Endothelial cell of umbilical vein (primary cell): ENCODE data around the gene PARS2. TPM values are rescaled to one million over a fixed set of nuclear protein-coding genes. Genes with fewer than 3 reads are reported as not detected.

Source experiments
- BruUV-seq: library from RNA; stranded (reverse); fragments of 400-500 nt; replicated peaks from 2 replicates; lab custom pipeline; 2021; lab: Mats Ljungman, UMichigan
- CTCF ChIA-PET: fragments of 300-600, 350-600 bp; sonication (Branson Sonifier 250); formaldehyde crosslinking; loops from one replicate; lab custom pipeline; 2021; ENCODE audit warnings: antibody characterized with exemption, inconsistent platforms; lab: Charles Lee
- POLR2A ChIA-PET: fragments of 300-600, 350-600 bp; sonication (Branson Sonifier 250); formaldehyde crosslinking; loops from one replicate; lab custom pipeline; 2021; ENCODE audit warnings: antibody characterized with exemption, inconsistent platforms; lab: Charles Lee
- DNase-seq: peaks from one replicate; pipeline ENCODE4 v3.0.0-alpha.2; 2011; ENCODE audit warnings: low read depth, low spot score
- FAIRE-seq: peaks from 2 replicates; lab custom pipeline; 2011; peaks lifted over from hg19 to GRCh38; lab: Jason Lieb, UNC
- H2AFZ ChIP-seq: 2 replicates; pipeline ENCODE4 v1.6.0; 2012; ENCODE audit warnings: low read depth, low read length, control low read depth, inconsistent platforms
- H3K27ac ChIP-seq: 2 replicates; pipeline ENCODE4 v1.5.1; 2011; ENCODE audit warnings: low read depth, mild to moderate bottlenecking, control low read depth, low read length, moderate library complexity; ENCODE audit not compliant: insufficient read depth
- H3K27me3 ChIP-seq, 2 experiments: 2 replicates each; pipeline versions ENCODE4 v1.6.0 to v1.6.1; 2011; ENCODE audit warnings: low read length in 2 of 2, mixed read lengths in 1 of 2; ENCODE audit not compliant: control insufficient read depth in 2 of 2, insufficient read depth in 2 of 2
- H3K36me3 ChIP-seq, 2 experiments: 2 replicates in 1 of 2; 3 replicates in 1 of 2; pipeline ENCODE4 v1.5.1; 2011; ENCODE audit warnings: low read length in 2 of 2, mild to moderate bottlenecking in 1 of 2, moderate library complexity in 1 of 2; ENCODE audit not compliant: control insufficient read depth in 2 of 2, insufficient read depth in 2 of 2; ENCODE audit errors: extremely low read depth in 1 of 2
- H3K4me1 ChIP-seq: 3 replicates; pipeline ENCODE4 v1.5.1; 2011; ENCODE audit warnings: mild to moderate bottlenecking, low read length; ENCODE audit not compliant: control insufficient read depth, insufficient read depth; ENCODE audit errors: extremely low read depth
- H3K4me2 ChIP-seq: 2 replicates; pipeline ENCODE4 v1.6.1; 2011; ENCODE audit warnings: low read length, control low read depth, mixed read lengths; ENCODE audit not compliant: insufficient read depth
- H3K4me3 ChIP-seq, 3 experiments: fragments of 200-600 bp in 1 of 3; sonication (generic), shearing (Covaris generic) in 1 of 3; replicated peaks in 1 of 3; 2 replicates each; pipeline ENCODE4 v1.5.1; 2011 to 2016; ENCODE audit warnings: control low read depth in 3 of 3, low read length in 3 of 3, mild to moderate bottlenecking in 2 of 3, inconsistent platforms in 1 of 3, low read depth in 1 of 3, moderate library complexity in 1 of 3; ENCODE audit not compliant: insufficient read depth in 1 of 3
- H3K79me2 ChIP-seq: 2 replicates; pipeline ENCODE4 v1.6.0; 2012; ENCODE audit warnings: low read length, inconsistent platforms; ENCODE audit not compliant: control insufficient read depth, insufficient read depth
- H3K9ac ChIP-seq: replicated peaks from 2 replicates; pipeline ENCODE3; 2011; ENCODE audit warnings: low read length, control low read depth; ENCODE audit not compliant: insufficient read depth; ENCODE audit errors: extremely low read depth
- H3K9me1 ChIP-seq: replicated peaks from 3 replicates; pipeline ENCODE4 v1.6.0; 2011; ENCODE audit warnings: mild to moderate bottlenecking, low read length; ENCODE audit not compliant: control insufficient read depth, insufficient read depth; ENCODE audit errors: extremely low read depth
- H3K9me3 ChIP-seq: replicated peaks from 2 replicates; pipeline ENCODE4 v1.5.1; 2012; ENCODE audit warnings: low read length, inconsistent platforms; ENCODE audit not compliant: control insufficient read depth, insufficient read depth
- H4K20me1 ChIP-seq: replicated peaks from 2 replicates; pipeline ENCODE3; 2011; ENCODE audit warnings: mild to moderate bottlenecking, low read length; ENCODE audit not compliant: control insufficient read depth, insufficient read depth; ENCODE audit errors: extremely low read depth
- CTCF ChIP-seq, 2 donors: IDR thresholded peaks; 1 replicate in 1 of 2; 2 replicates in 1 of 2; pipeline ENCODE4 v1.5.1; 2011; ENCODE audit warnings: low read length in 2 of 2, mild to moderate bottlenecking in 2 of 2, moderate library complexity in 2 of 2, control low read depth in 1 of 2, inconsistent platforms in 1 of 2, low read depth in 1 of 2; ENCODE audit not compliant: insufficient read depth in 1 of 2; ENCODE audit errors: extremely low read depth in 1 of 2
- EZH2 ChIP-seq: IDR thresholded peaks from 2 replicates; pipeline ENCODE4 v1.6.1; 2012; ENCODE audit warnings: borderline replicate concordance, low read depth, mild to moderate bottlenecking, moderate library complexity, low read length, inconsistent platforms; ENCODE audit not compliant: severe bottlenecking
- FOS ChIP-seq: IDR thresholded peaks from 2 replicates; pipeline ENCODE4 v1.6.1; 2011; ENCODE audit warnings: mild to moderate bottlenecking, low read length, moderate library complexity, borderline replicate concordance; ENCODE audit not compliant: insufficient read depth
- GATA2 ChIP-seq: IDR thresholded peaks from 2 replicates; pipeline ENCODE4 v1.7.0; 2011; ENCODE audit warnings: low read depth, mild to moderate bottlenecking, moderate library complexity, mixed read lengths, low read length; ENCODE audit not compliant: insufficient read length, insufficient read depth
- MAX ChIP-seq: IDR thresholded peaks from 2 replicates; pipeline ENCODE4 v1.6.1; 2011; ENCODE audit not compliant: insufficient read depth, insufficient read length
- MYC ChIP-seq: IDR thresholded peaks from one replicate; pipeline ENCODE4 v1.6.1; 2011; ENCODE audit warnings: mild to moderate bottlenecking, low read depth, low read length
- POLR2A ChIP-seq: IDR thresholded peaks from 2 replicates; pipeline ENCODE4 v1.6.1; 2012; ENCODE audit warnings: low read depth, mild to moderate bottlenecking, control low read depth, low read length
- POLR2AphosphoS5 ChIP-seq: IDR thresholded peaks from 2 replicates; pipeline ENCODE4 v1.6.1; 2012; ENCODE audit warnings: low read depth, mild to moderate bottlenecking, control low read depth, low read length, moderate library complexity; ENCODE audit not compliant: insufficient read depth
- dilution Hi-C: fragments of 300-500 bp; cut with MboI; formaldehyde crosslinking; loops from one replicate; pipeline ENCODE4 v1.15.0; 2019; ENCODE audit warnings: low sequenced_read_pairs; ENCODE audit not compliant: extremely low pct_ligation_motif_present
- intact Hi-C: fragments of 100-400 bp; cut with micrococcal nuclease; formaldehyde crosslinking; loops from one replicate; pipeline ENCODE4 v1.10.0; 2022
- polyA plus RNA-seq, 4 experiments: library from polyadenylated mRNA; depleted of rRNA in 3 of 4; stranded (reverse) in 3 of 4; unstranded in 1 of 4; fragments of >200 nt; gene quantifications; 2 replicates each; pipeline versions ENCODE4 v1.2.1 to v1.2.3, GENCODE V29; 2011 to 2012; ENCODE audit warnings: missing spikeins in 1 of 4
- total RNA-seq: library from RNA; stranded (reverse); gene quantifications from 2 replicates; pipeline ENCODE4 v1.2.3, GENCODE V29; 2021

The PARS2 gene
- total and polyA plus RNA-seq, 2 donors (not counting 3 experiments of a cell fraction or from before 2014, with no cell fraction given), result 2.0 to 3.8 TPM

DNA sequence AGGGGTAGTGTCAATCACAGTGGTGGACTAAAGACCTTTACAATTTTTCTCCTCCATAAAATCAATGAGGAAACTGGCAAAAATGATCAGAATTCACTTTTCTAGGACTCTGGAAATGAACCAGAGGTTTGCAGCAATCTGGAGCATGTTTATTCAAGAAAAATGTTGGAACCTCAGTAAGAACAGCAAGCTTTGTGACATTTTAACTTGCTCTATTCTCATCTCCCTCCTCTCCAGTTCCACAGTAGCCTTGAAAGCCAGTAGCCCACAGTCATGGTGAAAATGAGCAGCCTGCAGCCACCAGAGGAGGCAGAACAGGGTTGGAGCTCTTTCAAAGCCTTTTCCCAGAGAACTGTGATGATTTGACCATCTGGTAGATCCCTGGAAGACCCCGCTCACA lies 39.6 kb downstream of the PARS2 start:
- H3K9me1 ChIP-seq, result no peaks in the 10 kb centered on the region
- intact Hi-C loops, result no loop called here
- H3K36me3 ChIP-seq, result peaks cover 5 to 21% of the 10 kb centered on the region in 2 experiments
- dilution Hi-C loops, result no loop called here
- CTCF ChIA-PET, result interaction anchor here (1.2 kb wide), 1 partner anchor 31 kb away, joined by 3 read pairs; no protein-coding TSS in a partner anchor
- H3K27ac ChIP-seq, result no peak overlapping the region
- H3K27me3 ChIP-seq, result no peaks in the 10 kb centered on the region
- no peak overlapping the region for H2AFZ ChIP-seq
- BruUV-seq, result no TSS peak
- no peak overlapping the region for H3K4me3 ChIP-seq
- no peak overlapping the region for H3K9ac ChIP-seq
- POLR2A ChIA-PET, result no interaction called here
- no peaks in the 10 kb centered on the region for H3K9me3 ChIP-seq
- no peaks in the 10 kb centered on the region for H3K4me1 ChIP-seq
- no peak for TF ChIP-seq POLR2AphosphoS5
- no peak for TF ChIP-seq CTCF (IDR thresholded peaks at IDR 0.05; ENCODE audit: extremely low read depth in 1 of 2, insufficient read depth in 1 of 2, low read depth in 1 of 2, low read length in 2 of 2)
- TF ChIP-seq EZH2, result no peak
- no peak for TF ChIP-seq GATA2
- no peak for TF ChIP-seq MYC
- TF ChIP-seq POLR2A, result no peak
- no peak for TF ChIP-seq FOS
- no peak for TF ChIP-seq MAX
- H3K79me2 ChIP-seq, result no peaks in the 10 kb centered on the region
- FAIRE-seq (no peak), DNase-seq (no peak)
- H3K4me2 ChIP-seq, result no peak overlapping the region
- no peaks in the 10 kb centered on the region for H4K20me1 ChIP-seq
